HG03095 (cell line): ENCODE data around the gene RHBDL2.
"Not testable (repeated sequence)": the region's sequence is repeated elsewhere in the genome, so short reads cannot be mapped to it uniquely, and the experiment has no call there.

Experiments
- ATAC-seq: cut with Tn5 transposase; IDR thresholded peaks from one replicate; pipeline ENCODE4 v1.9.1; 2021; ENCODE audit warnings: moderate library complexity; ENCODE audit not compliant: unreplicated experiment

The RHBDL2 gene

GRCh38 chr1:38938722-38939260 is 2.8 kb downstream of the RHBDL2 start:
- ATAC-seq, result no peak

DNA sequence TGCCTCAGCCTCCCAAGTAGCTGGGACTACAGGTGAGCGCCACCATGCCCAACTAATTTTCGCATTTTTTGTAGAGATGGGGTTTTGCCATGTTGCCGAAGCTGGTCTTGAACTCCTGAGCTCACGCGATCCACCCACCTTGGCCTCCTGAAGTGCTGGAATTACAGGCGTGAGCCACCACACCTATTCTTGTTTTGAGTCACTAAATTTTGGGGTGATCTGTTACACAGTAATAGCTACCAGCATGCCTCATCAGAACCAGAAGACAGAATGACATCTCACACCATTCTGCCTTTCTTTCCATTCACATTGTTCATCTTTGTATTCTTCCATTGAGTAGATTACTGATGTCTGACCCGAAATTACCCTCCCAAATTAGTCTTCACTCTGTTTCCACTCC is 9.1 kb downstream of the RHBDL2 start:
- no peak for ATAC-seq

DNA sequence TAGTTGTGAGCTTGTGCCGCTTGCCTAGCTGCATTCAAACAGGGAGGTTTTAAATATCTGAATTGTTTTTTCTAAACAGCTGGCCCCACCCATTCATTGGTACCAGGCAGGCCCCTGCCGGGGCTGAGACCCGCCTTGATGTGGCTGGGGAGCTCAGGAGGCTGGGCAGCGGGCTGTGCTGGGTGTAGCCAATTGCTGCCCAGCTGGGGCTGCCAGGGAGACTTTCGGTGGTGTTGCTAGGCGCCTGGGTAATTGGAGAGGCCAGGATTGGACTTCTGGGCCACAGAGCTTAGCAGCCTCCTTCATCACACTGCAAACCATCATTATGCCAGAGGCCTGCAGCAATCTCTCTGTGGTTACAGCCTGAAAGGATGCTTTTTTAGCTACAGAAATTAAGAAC is 12.2 kb downstream of the RHBDL2 start:
- ATAC-seq, result no peak

DNA sequence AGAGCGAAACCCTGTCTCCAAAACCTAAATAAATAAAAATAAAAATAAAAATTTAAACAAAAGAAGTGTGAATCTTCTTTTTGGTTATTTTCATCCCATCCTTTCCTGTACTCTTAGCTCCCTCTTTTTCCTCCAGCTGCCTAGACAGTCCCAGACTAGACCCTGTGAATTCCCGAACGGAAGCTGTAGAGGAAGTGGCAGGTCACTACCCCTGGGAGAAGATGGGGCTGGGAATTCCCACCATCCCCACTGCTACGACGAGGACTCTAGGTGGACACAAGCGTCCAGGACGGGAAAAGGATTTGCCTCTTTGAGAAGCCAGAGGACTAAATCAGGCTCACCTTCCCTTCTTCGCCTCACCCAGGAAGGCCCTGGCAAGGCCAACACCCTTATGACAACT is 12.6 kb downstream of the RHBDL2 start:
- ATAC-seq, result no peak

GRCh38 chr1:38926091-38926490 is 15.5 kb downstream of the RHBDL2 start:
- no peak for ATAC-seq

GRCh38 chr1:38925391-38925790 is 16.2 kb downstream of the RHBDL2 start:
- ATAC-seq, result no peak

DNA sequence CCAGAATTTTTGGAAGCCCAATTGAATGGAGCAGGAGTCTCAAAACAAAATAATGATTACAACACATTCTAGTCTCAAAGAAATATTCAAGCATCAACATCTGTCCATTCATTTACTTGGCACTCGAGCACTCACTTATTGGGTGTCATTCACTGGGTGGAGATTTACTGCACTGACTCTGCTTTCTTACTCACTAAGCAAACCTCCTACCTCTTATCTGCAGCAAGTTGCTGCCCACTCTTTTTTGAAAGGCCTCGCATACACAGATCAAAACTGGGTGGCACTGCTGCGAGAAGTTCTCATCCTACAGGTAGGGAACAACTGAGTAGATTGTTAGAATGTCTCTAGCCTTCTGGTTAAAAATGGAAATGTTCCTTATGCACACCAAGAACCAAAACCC is 18.0 kb downstream of the RHBDL2 start:
- no peak for ATAC-seq

DNA sequence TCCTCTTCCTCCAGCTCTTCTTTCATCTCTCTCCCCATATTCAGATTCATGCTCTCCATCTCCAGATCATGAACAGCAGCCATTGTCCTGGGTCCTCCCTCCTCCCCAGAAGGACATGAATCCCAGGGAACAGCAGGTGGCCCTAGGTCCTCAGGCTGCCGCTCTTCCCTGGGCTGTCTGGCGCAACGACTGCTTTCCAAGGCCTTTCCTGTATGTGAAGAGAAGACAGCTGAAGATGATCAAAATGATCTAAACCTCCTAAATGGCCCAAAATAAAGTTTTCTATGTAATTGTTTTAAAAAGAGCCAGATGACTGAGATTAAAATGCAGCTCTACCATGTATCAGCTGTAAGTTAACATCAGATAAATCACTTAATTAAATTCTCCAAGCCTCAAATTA is 22.5 kb downstream of the RHBDL2 start:
- no peak for ATAC-seq

GRCh38 chr1:38918568-38918967 is 23.1 kb downstream of the RHBDL2 start:
- no peak for ATAC-seq

- no peak for ATAC-seq
Observed at GRCh38 chr1:38917772-38918171, 23.9 kb downstream of the RHBDL2 start.

- no peak for ATAC-seq
Observed at GRCh38 chr1:38917337-38917736, 24.3 kb downstream of the RHBDL2 start.

DNA sequence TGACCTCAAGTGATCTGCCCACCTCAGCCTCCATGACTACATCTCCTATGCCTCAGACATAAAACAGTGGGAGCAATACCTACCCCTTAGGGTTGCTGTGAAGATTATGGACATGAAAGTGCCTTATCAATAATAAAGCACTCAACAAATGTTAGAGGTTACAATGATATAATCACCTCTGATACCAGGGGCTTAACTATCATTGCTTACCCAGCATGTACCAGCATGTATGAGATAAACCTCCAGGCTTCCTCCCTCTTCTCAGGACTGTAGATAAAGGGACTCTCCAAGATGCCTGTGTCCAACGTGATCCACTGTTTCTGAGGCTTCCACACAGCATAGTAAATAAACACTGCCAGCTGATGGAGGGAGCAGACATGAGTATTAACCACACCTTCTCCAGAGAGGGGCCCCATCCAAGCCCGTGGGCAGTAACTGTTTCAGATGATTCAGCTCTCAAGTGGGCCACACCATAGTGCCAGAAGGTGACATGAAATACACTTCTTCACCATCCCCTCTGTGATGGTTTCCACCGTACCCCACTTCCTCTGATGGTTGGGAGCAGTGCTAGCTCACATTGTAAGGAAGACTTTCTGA is 26.2 kb downstream of the RHBDL2 start:
- no peak for ATAC-seq

DNA sequence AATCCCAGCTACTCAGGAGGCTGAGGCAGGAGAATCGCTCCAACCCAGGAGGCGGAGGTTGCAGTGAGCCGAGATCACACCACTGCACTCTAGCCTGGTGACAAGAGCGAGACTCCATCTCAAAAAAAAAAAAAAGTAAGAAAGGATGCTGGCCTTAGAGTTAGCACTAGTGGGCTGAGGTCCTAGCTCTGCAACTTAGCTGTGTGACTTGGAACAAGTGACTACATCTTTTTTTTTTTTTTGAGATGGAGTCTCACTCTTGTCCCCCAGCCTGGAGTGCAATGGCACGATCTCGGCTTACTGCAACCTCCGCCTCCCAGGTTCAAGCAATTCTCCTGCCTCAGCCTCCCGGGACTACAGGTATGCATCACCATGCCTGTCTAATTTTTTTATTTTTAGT is 26.7 kb downstream of the RHBDL2 start:
- not testable (repeated sequence) for ATAC-seq

GRCh38 chr1:38908821-38909220 is 32.8 kb downstream of the RHBDL2 start:
- ATAC-seq, result no peak

DNA sequence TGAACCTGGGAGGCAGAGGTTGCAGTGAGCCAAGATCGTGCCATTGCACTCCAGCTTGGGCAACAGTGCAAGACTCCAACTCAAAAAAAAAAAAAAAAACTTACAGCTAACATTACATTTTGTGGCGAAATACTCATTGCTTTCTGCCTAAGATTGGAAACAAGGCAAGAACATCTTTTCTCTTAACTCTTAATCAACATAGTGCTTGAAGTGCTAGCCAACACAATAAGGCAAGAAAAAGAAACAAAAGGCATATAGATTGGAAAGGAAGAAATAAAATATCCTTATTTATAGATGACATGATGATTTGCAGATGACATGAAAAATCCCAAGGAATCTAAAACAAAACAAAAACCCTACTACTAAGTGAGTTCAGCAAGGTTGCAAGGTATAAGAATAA is 35.6 kb downstream of the RHBDL2 start:
- ATAC-seq, result no peak

DNA sequence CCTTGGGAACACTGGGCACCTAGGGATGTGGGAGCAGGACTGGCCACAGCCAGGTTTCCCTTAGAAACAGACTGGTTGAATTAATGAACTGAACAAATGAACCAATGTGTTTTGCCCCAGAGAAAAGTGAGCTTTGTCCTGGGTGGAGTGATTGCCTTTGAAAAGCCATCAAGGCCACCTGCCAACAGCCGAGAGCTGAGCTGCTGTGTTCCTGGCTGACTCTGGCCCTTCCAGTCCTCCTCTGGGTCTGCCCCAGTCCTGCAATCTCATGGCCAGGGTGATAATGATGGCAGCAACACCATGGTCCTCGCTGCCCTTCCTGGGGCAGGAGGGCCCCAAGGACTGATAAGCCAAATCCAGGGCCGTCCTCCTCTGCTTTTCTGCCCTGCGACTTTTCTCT is 42.1 kb downstream of the RHBDL2 start:
- no peak for ATAC-seq

DNA sequence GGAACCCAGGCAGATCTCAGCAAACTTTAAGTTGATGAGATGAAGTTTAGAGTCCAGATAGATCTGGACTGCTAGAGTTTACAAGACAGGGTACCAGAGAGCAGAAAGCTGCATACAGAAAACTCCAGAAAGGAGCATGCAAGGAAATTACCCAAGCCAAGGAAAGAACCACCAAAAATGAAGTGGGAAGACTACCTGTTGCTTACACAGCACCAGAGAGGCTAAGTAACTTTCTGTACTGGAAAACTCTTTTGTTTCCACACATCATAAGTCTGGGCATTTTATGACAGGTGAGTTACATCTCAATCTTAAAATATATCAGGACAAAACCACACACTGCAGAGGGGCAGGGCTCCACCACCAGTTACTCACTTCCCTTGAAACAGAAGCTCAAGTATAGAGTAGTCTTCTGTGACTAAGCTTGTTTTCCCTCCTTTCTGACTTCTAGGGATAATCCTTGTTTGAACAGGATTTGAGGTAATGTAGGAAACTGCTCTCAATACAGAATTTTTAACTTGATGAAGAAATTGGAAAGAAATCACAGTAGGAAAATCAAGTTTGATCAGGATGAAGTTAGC is 42.9 kb downstream of the RHBDL2 start:
- ATAC-seq, result no peak

- no peak for ATAC-seq
Observed at GRCh38 chr1:38896169-38896568, 45.5 kb downstream of the RHBDL2 start.

DNA sequence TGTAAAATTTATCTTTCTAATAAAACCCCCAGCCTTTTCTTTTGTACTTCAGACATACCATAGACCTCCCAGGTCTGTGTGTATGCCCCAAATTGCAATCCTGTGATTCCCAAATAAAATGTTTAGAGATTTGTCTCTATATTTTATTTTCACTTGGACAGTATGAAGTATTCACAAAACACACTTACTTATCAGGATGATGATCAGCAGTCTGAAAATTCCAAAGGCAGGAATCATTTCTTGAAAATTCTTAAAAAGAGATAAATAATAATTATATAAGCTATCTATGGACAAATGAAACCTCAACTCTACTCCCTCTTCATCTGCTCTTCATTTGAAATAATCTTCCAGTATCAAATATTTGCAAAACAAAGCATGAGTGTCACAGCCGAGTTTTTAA is 48.7 kb downstream of the RHBDL2 start:
- ATAC-seq, result no peak

- ATAC-seq, result no peak
Observed at GRCh38 chr1:38891753-38892152, 49.9 kb downstream of the RHBDL2 start.

DNA sequence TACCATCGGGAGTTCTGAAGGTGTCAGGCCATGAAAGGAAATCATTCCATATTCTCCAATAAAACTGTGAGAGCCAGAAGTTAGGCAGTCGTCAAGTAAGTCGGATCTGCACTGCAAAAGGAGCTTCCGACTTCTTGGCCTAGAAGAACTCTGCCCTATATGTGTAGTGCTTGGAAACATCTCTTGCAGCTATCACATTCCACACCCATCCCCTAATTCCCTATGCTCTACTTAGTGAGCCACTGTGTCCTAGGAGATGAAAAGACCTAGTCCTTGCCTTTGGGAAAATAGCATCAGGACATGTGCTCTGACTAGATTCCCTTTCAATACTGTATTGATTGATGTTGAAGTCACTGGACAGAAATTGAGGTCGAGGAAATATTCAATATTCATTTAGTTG is 52.0 kb downstream of the RHBDL2 start:
- no peak for ATAC-seq

DNA sequence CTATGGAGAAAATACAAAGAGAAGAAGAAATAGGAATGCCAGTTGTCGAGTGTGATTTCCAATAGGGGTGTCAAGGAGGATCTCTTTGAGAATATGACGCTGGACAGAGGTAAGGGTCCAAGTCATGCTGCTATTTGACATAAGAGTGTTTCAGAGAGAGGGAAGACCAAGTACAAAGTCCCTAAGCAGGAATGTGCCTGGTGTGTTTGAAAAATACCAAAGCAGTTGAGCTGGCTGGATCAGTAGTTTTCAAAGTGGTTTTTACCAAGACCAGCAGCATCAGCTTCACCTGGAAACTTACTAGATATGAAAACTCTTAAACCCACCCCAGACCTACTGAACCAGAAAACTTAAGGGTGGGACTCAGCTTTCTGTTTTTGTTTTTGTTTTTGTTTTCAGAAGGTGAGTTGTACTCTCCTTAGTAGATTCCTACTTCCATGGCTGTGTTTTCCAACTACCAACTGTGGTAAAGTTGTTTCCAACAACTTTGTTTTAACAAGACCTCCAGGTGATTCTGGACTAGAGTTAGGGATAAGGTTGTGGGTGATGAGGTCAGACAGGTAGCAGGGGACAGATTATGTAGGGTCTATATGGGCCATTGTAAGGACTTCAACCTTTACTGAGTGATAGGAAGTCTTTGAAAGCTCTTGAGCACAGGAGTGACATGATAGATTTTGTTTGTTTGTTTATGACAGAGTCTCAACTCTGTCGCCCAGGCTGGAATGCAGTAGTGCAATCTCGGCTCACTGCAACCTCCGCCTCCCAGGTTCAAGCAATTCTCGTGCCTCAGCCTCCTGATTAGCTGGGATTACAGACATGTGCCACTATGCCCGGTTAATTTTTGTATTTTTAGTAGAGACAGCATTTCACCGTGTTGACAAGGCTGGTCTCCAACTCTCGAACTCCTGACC is 53.0 kb downstream of the RHBDL2 start:
- no peak for ATAC-seq
